Stimulated activated CD8-positive, alpha-beta memory T cell treated with anti-CD3 and anti-CD28 coated beads, Interleukin-15, amount 100 ng/mL, for 24 hours (primary cell): ENCODE results near the gene UBAC1.
"Not testable (repeated sequence)": the region's sequence is repeated elsewhere in the genome, so short reads cannot be mapped to it uniquely, and the experiment has no call there.

Experiments
- DNase-seq: peaks from one replicate; pipeline ENCODE4 v3.0.0-alpha.2; 2020; ENCODE audit warnings: low read depth

Gene UBAC1

GRCh38 chr9:135959814-135960213 lies 1.4 kb downstream of the UBAC1 start:
- no peak for DNase-seq

- no peak for DNase-seq
These were observed 2.7 kb downstream of the UBAC1 start for GRCh38 chr9:135958485-135958884.

- no peak for DNase-seq
These were observed 3.7 kb downstream of the UBAC1 start for GRCh38 chr9:135957431-135957830.

- no peak for DNase-seq
These were observed 4.4 kb downstream of the UBAC1 start for GRCh38 chr9:135956802-135957174.

- DNase-seq: no peak
These were observed 5.0 kb downstream of the UBAC1 start for GRCh38 chr9:135955934-135956801.

GRCh38 chr9:135952664-135953206 lies 8.4 kb downstream of the UBAC1 start:
- no peak for DNase-seq

GRCh38 chr9:135951889-135952663 lies 9.1 kb downstream of the UBAC1 start:
- no peak for DNase-seq

GRCh38 chr9:135951310-135951709 lies 9.9 kb downstream of the UBAC1 start:
- DNase-seq: not testable (repeated sequence)

GRCh38 chr9:135950841-135951240 lies 10.3 kb downstream of the UBAC1 start:
- DNase-seq: not testable (repeated sequence)

GRCh38 chr9:135950135-135950682 lies 11.0 kb downstream of the UBAC1 start:
- no peak for DNase-seq

GRCh38 chr9:135949501-135950134 lies 11.6 kb downstream of the UBAC1 start:
- DNase-seq: no peak

- DNase-seq: no peak
These were observed 12.2 kb downstream of the UBAC1 start for GRCh38 chr9:135948968-135949367.

GRCh38 chr9:135948446-135948845 lies 12.7 kb downstream of the UBAC1 start:
- no peak for DNase-seq

- DNase-seq: no peak
These were observed 13.6 kb downstream of the UBAC1 start for GRCh38 chr9:135947582-135947981.

GRCh38 chr9:135947105-135947504 lies 14.1 kb downstream of the UBAC1 start:
- not testable (repeated sequence) for DNase-seq

GRCh38 chr9:135946392-135946994 lies 14.7 kb downstream of the UBAC1 start:
- no peak for DNase-seq

GRCh38 chr9:135945969-135946368 lies 15.2 kb downstream of the UBAC1 start:
- no peak for DNase-seq

GRCh38 chr9:135944444-135945252 lies 16.5 kb downstream of the UBAC1 start:
- no peak for DNase-seq

- not testable (repeated sequence) for DNase-seq
These were observed 17.6 kb downstream of the UBAC1 start for GRCh38 chr9:135943604-135944003.

GRCh38 chr9:135941288-135941995 lies 19.7 kb downstream of the UBAC1 start:
- DNase-seq: no peak
